Neural cell (in vitro differentiated cells): Measurements from ENCODE around the gene CDKN2AIPNL. TPM values are rescaled to one million over a fixed set of nuclear protein-coding genes. Genes with fewer than 3 reads are reported as not detected.

Source experiments
- H2AFZ ChIP-seq: fragments of 200-600, 300-800 bp; sonication (generic), shearing (Covaris generic); 2 replicates; pipeline ENCODE4 v1.6.0; 2014; ENCODE audit warnings: low read depth, mild to moderate bottlenecking, antibody characterized with exemption, low read length, moderate library complexity
- H3F3A ChIP-seq: fragments of 200-600 bp; shearing (Covaris generic); 2 replicates; pipeline ENCODE4 v1.6.1; 2016; ENCODE audit warnings: mild to moderate bottlenecking, moderate library complexity, mixed read lengths, antibody characterized with exemption, low read length; ENCODE audit not compliant: insufficient read depth, poor library complexity, severe bottlenecking
- H3K27ac ChIP-seq: fragments of 200-600, 300-800 bp; sonication (generic), shearing (Covaris generic); 2 replicates; pipeline ENCODE4 v1.5.1; 2014; ENCODE audit warnings: mild to moderate bottlenecking, low read length, moderate library complexity
- H3K27me3 ChIP-seq: fragments of 300-800, 200-600 bp; sonication (generic), shearing (Covaris generic); 2 replicates; pipeline ENCODE4 v1.6.0; 2014; ENCODE audit warnings: mild to moderate bottlenecking, low read depth, low read length, moderate library complexity; ENCODE audit not compliant: insufficient read depth
- H3K36me3 ChIP-seq: fragments of 300-800, 200-600 bp; sonication (generic), shearing (Covaris generic); 2 replicates; pipeline ENCODE4 v1.5.1; 2014; ENCODE audit warnings: mild to moderate bottlenecking, antibody characterized with exemption, low read length, moderate library complexity; ENCODE audit not compliant: insufficient read depth
- H3K4me2 ChIP-seq: fragments of 300-800, 200-600 bp; sonication (generic), shearing (Covaris generic); 2 replicates; pipeline ENCODE4 v1.6.0; 2014; ENCODE audit warnings: mild to moderate bottlenecking, low read length
- H3K4me3 ChIP-seq: fragments of 300-800, 200-600 bp; sonication (generic), shearing (Covaris generic); 2 replicates; pipeline ENCODE4 v1.5.1; 2014; ENCODE audit warnings: mild to moderate bottlenecking, low read length, moderate library complexity
- H3K79me2 ChIP-seq: fragments of 200-600 bp; shearing (Covaris generic); replicated peaks from 2 replicates; pipeline ENCODE4 v1.6.0; 2014; ENCODE audit warnings: mild to moderate bottlenecking, low read length, moderate library complexity; ENCODE audit not compliant: insufficient read depth
- H3K9ac ChIP-seq: fragments of 300-800, 200-600 bp; sonication (generic), shearing (Covaris generic); 2 replicates; pipeline ENCODE4 v1.6.1; 2016; ENCODE audit warnings: mild to moderate bottlenecking, low read length, mixed read lengths
- H3K9me2 ChIP-seq: fragments of 200-600 bp; shearing (Covaris generic); 2 replicates; pipeline ENCODE4 v1.6.1; 2016; ENCODE audit warnings: mild to moderate bottlenecking, low read length, mixed read lengths; ENCODE audit not compliant: insufficient read depth
- H3K9me3 ChIP-seq: fragments of 200-600, 300-800 bp; sonication (generic), shearing (Covaris generic); 2 replicates; pipeline ENCODE4 v1.6.1; 2016; ENCODE audit warnings: mild to moderate bottlenecking, mixed run types, low read length, moderate library complexity, mixed read lengths
- H4K20me1 ChIP-seq: fragments of 200-600 bp; shearing (Covaris generic); 2 replicates; pipeline ENCODE4 v1.6.1; 2016; ENCODE audit warnings: mild to moderate bottlenecking, mixed run types; ENCODE audit not compliant: insufficient read depth
- CTCF ChIP-seq: fragments of 450-650 bp; IDR thresholded peaks from 2 replicates; pipeline ENCODE4 v1.5.1; 2014; ENCODE audit warnings: antibody characterized with exemption, mild to moderate bottlenecking, moderate library complexity; ENCODE audit not compliant: poor library complexity, severe bottlenecking
- EP300 ChIP-seq: fragments of 450-650 bp; conservative IDR thresholded peaks from 2 replicates; pipeline ENCODE4 v1.6.1; 2014; ENCODE audit warnings: antibody characterized with exemption, mild to moderate bottlenecking, moderate library complexity; ENCODE audit not compliant: poor library complexity, severe bottlenecking
- EZH2 ChIP-seq: fragments of 200-600, 300-800 bp; shearing (Covaris generic), sonication (generic); IDR thresholded peaks from 2 replicates; pipeline ENCODE4 v1.6.1; 2014; ENCODE audit warnings: antibody characterized with exemption, low read length, borderline replicate concordance, mild to moderate bottlenecking; ENCODE audit not compliant: insufficient read depth, poor library complexity, severe bottlenecking
- MXI1 ChIP-seq: fragments of 450-650 bp; conservative IDR thresholded peaks from 2 replicates; pipeline ENCODE4 v1.6.1; 2014; ENCODE audit warnings: antibody characterized with exemption, mild to moderate bottlenecking; ENCODE audit not compliant: poor library complexity, severe bottlenecking
- POLR2AphosphoS5 ChIP-seq: IDR thresholded peaks from 2 replicates; pipeline ENCODE4 v1.6.1; 2012
- RAD21 ChIP-seq: fragments of 450-650 bp; conservative IDR thresholded peaks from 2 replicates; pipeline ENCODE4 v1.6.1; 2014; ENCODE audit warnings: antibody characterized with exemption, mild to moderate bottlenecking, moderate library complexity
- REST ChIP-seq: IDR thresholded peaks from 2 replicates; pipeline ENCODE4 v1.6.1; 2012; ENCODE audit warnings: borderline replicate concordance
- SMC3 ChIP-seq: fragments of 450-650 bp; conservative IDR thresholded peaks from 2 replicates; pipeline ENCODE4 v1.6.1; 2014; ENCODE audit warnings: antibody characterized with exemption, mild to moderate bottlenecking, moderate library complexity; ENCODE audit not compliant: poor library complexity
- TAF1 ChIP-seq: IDR thresholded peaks from 2 replicates; pipeline ENCODE4 v1.6.1; 2012; ENCODE audit warnings: low read depth
- polyA minus RNA-seq: library from RNA; depleted of rRNA, polyadenylated mRNA; stranded (reverse); fragments of >200 nt; gene quantifications from 2 replicates; pipeline ENCODE4 v1.2.3, GENCODE V29; 2014
- polyA plus RNA-seq: library from polyadenylated mRNA; depleted of rRNA; stranded (reverse); fragments of >200 nt; gene quantifications from 2 replicates; pipeline ENCODE4 v1.2.3, GENCODE V29; 2014

Gene CDKN2AIPNL
- 77.0 and 78.4 TPM in 2 replicates for polyA plus RNA-seq
- polyA minus RNA-seq = 46.0 and 55.1 TPM in 2 replicates

GRCh38 chr5:134411546-134412266, at the start of gene CDKN2AIPNL:
Gene CDKN2AIPNL, minus strand, starts transcription at chr5:134411881. Its CDS starts 27 bp downstream, at chr5:134411854.
- Histone ChIP-seq H3K9me3 (no peaks in the 10 kb centered on the region), H3K9me2 (no peaks in the 10 kb centered on the region), H3K36me3 (no peaks in the 10 kb centered on the region), H2AFZ (peak within 1 kb of the TSS; percentile 66), H3K79me2 (peaks cover 20% of the 10 kb centered on the region), H3K4me3 (peak within 1 kb of the TSS; percentile 85), H3F3A (no peaks in the 10 kb centered on the region), H3K9ac (peak within 1 kb of the TSS; percentile 84), H3K27ac (peak within 1 kb of the TSS; percentile 69), H3K27me3 (no peaks in the 10 kb centered on the region), H3K4me2 (peak within 1 kb of the TSS; percentile 99), H4K20me1 (no peaks in the 10 kb centered on the region)
- TF ChIP-seq SMC3 (peak; percentile 86), MXI1 (peak; percentile 93), CTCF (peak; percentile 91), REST (peak; percentile 68), EP300 (peak; percentile 45), TAF1 (peak; percentile 93), EZH2 (no peak), RAD21 (peak; percentile 75), POLR2AphosphoS5 (peak; percentile 87)

- H3K36me3 ChIP-seq = no peaks in the 10 kb centered on the region
- H4K20me1 ChIP-seq = no peaks in the 10 kb centered on the region
- no peak overlapping the region for H3K27ac ChIP-seq
- H3K9ac ChIP-seq = no peak overlapping the region
- no peaks in the 10 kb centered on the region for H3F3A ChIP-seq
- H3K9me3 ChIP-seq = no peaks in the 10 kb centered on the region
- H3K9me2 ChIP-seq = no peaks in the 10 kb centered on the region
- H3K4me2 ChIP-seq = no peak overlapping the region
- H3K79me2 ChIP-seq = no peaks in the 10 kb centered on the region
- no peak overlapping the region for H3K4me3 ChIP-seq
- TF ChIP-seq EZH2 (no peak), SMC3 (no peak), POLR2AphosphoS5 (no peak), RAD21 (no peak)
- H2AFZ ChIP-seq = no peak overlapping the region
- H3K27me3 ChIP-seq = peaks cover 7% of the 10 kb centered on the region
Measured at GRCh38 chr5:134460551-134460950, 48.9 kb upstream of the CDKN2AIPNL start.
